Vagina (tissue), 2 donors: ENCODE results near the gene METTL23.

Source experiments
- POLR2A ChIP-seq, 2 donors: fragments of 450-650 bp; IDR thresholded peaks; one replicate each; pipeline ENCODE4 v1.6.1; 2017; ENCODE audit warnings: antibody characterized with exemption in 2 of 2, mild to moderate bottlenecking in 2 of 2, moderate library complexity in 2 of 2
- POLR2AphosphoS5 ChIP-seq, 2 donors: sonication (generic); formaldehyde crosslinking; IDR thresholded peaks; one replicate each; pipeline ENCODE4 v1.9.0; 2017; ENCODE audit warnings: antibody characterized with exemption in 2 of 2, mild to moderate bottlenecking in 2 of 2, low read depth in 1 of 2; ENCODE audit not compliant: insufficient read depth in 1 of 2
- TF ChIP-seq, protein P1 (sequence below), 3 experiments: fragments of 450-650 bp in 2 of 3; fragments of 200-600 bp in 1 of 3; sonication (generic) in 1 of 3; IDR thresholded peaks; one replicate each; pipeline ENCODE4 v1.5.1; 2017 to 2019; ENCODE audit warnings: antibody characterized with exemption in 3 of 3, mild to moderate bottlenecking in 2 of 3, moderate library complexity in 2 of 3

DNA sequence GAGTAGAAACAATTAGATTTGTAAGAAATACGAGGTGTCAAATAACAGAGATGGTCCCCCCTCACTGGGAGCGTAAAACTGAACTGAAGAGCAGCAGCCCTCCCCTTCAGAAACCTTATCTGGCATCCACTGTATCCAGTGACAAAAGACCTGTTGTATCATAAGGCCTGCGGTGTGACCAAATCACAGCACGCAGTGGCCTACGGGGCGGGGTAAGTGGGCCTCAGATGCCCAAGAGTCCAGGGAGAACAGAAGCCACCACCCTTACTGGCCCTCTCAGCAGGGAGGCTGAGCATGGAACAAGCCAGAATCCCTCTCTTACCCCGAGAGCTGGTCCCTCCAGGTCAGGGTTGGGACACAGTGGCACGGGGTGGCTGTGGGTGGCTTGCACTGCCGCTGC, 5.7 kb upstream of the METTL23 start:
- TF ChIP-seq POLR2AphosphoS5 (IDR thresholded peaks at IDR 0.05; ENCODE audit: insufficient read depth in 1 of 2, low read depth in 1 of 2) (no peak), POLR2A (IDR thresholded peaks at IDR 0.05) (no peak)
- TF ChIP-seq, protein P1, sequence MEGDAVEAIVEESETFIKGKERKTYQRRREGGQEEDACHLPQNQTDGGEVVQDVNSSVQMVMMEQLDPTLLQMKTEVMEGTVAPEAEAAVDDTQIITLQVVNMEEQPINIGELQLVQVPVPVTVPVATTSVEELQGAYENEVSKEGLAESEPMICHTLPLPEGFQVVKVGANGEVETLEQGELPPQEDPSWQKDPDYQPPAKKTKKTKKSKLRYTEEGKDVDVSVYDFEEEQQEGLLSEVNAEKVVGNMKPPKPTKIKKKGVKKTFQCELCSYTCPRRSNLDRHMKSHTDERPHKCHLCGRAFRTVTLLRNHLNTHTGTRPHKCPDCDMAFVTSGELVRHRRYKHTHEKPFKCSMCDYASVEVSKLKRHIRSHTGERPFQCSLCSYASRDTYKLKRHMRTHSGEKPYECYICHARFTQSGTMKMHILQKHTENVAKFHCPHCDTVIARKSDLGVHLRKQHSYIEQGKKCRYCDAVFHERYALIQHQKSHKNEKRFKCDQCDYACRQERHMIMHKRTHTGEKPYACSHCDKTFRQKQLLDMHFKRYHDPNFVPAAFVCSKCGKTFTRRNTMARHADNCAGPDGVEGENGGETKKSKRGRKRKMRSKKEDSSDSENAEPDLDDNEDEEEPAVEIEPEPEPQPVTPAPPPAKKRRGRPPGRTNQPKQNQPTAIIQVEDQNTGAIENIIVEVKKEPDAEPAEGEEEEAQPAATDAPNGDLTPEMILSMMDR (IDR thresholded peaks at IDR 0.05), result no peak
